CD4-positive, CD25-positive, alpha-beta regulatory T cell (primary cell): Measurements from ENCODE around the gene SPDYE3. TPM values are rescaled to one million over a fixed set of nuclear protein-coding genes. Genes with fewer than 3 reads are reported as not detected.
"Not testable (repeated sequence)": the region's sequence is repeated elsewhere in the genome, so short reads cannot be mapped to it uniquely, and the experiment has no call there.

Experiments
- ATAC-seq, 2 donors: fragments of 150-1000 bp; cut with Tn5 transposase; one replicate each; pipeline ENCODE4 v1.10.0; 2021; ENCODE audit warnings: low read depth in 2 of 2, moderate number of reproducible peaks in 2 of 2, moderate library complexity in 1 of 2
- DNase-seq, 3 donors: peaks; one replicate each; pipeline versions ENCODE4 v3.0.0 to v3.0.0-alpha.2; 2012 to 2022; ENCODE audit warnings: mixed read lengths in 1 of 3
- H3K27ac ChIP-seq: one replicate; pipeline ENCODE4 v1.7.0; 2013; ENCODE audit warnings: mild to moderate bottlenecking, low read length; ENCODE audit not compliant: insufficient read depth, poor library complexity, severe bottlenecking
- H3K27me3 ChIP-seq: one replicate; pipeline ENCODE4 v1.7.0; 2013; ENCODE audit warnings: low read length; ENCODE audit not compliant: control insufficient read depth, insufficient read depth
- H3K36me3 ChIP-seq: one replicate; pipeline ENCODE4 v1.7.0; 2013; ENCODE audit warnings: mild to moderate bottlenecking, low read length, moderate library complexity; ENCODE audit not compliant: control insufficient read depth, insufficient read depth
- H3K4me1 ChIP-seq: 2 replicates; pipeline ENCODE4 v1.7.0; 2013; ENCODE audit warnings: mild to moderate bottlenecking, low read length; ENCODE audit not compliant: insufficient read depth, control insufficient read depth, poor library complexity, severe bottlenecking
- H3K4me3 ChIP-seq: one replicate; pipeline ENCODE4 v1.7.0; 2013; ENCODE audit warnings: low read depth, mild to moderate bottlenecking, low read length, moderate library complexity
- H3K9me3 ChIP-seq, 2 experiments: 1 replicate in 1 of 2; 2 replicates in 1 of 2; pipeline ENCODE4 v1.7.0; 2013; ENCODE audit warnings: low read length in 2 of 2, mild to moderate bottlenecking in 1 of 2, moderate library complexity in 1 of 2; ENCODE audit not compliant: control insufficient read depth in 2 of 2
- H3K27ac Mint-ChIP-seq, 3 donors: one replicate each; pipeline ENCODE4 v1.8.0; 2020 to 2022; ENCODE audit warnings: mild to moderate bottlenecking in 3 of 3, mixed read lengths in 3 of 3, moderate library complexity in 2 of 3
- H3K27me3 Mint-ChIP-seq: one replicate; pipeline ENCODE4 v1.8.0; 2022; ENCODE audit warnings: mild to moderate bottlenecking, mixed read lengths
- H3K36me3 Mint-ChIP-seq: one replicate; pipeline ENCODE4 v1.8.0; 2020; ENCODE audit warnings: mixed read lengths
- H3K4me1 Mint-ChIP-seq, 4 donors: one replicate each; pipeline ENCODE4 v1.8.0; 2020 to 2022; ENCODE audit warnings: mixed read lengths in 4 of 4, mild to moderate bottlenecking in 1 of 4
- H3K4me3 Mint-ChIP-seq, 4 donors: one replicate each; pipeline ENCODE4 v1.8.0; 2020 to 2022; ENCODE audit warnings: mild to moderate bottlenecking in 4 of 4, mixed read lengths in 4 of 4, moderate library complexity in 3 of 4
- H3K9me3 Mint-ChIP-seq, 7 donors: one replicate each; pipeline ENCODE4 v1.8.0; 2020 to 2022; ENCODE audit warnings: mixed read lengths in 7 of 7, mild to moderate bottlenecking in 3 of 7, moderate library complexity in 2 of 7
- polyA plus RNA-seq, 4 donors: library from polyadenylated mRNA; unstranded; fragments of 300-500 nt; fragmentation: Illumina TruSeq; gene quantifications; one replicate each; pipeline ENCODE4 v1.2.3, GENCODE V29; 2021
- total RNA-seq: library from RNA; stranded (reverse); gene quantifications from one replicate; pipeline ENCODE4 v1.2.3, GENCODE V29; 2022

The SPDYE3 gene
- total and polyA plus RNA-seq, 5 donors from 2014 or later: 4.5 to 7.2 (median 6.1) TPM; not detected in 1

DNA sequence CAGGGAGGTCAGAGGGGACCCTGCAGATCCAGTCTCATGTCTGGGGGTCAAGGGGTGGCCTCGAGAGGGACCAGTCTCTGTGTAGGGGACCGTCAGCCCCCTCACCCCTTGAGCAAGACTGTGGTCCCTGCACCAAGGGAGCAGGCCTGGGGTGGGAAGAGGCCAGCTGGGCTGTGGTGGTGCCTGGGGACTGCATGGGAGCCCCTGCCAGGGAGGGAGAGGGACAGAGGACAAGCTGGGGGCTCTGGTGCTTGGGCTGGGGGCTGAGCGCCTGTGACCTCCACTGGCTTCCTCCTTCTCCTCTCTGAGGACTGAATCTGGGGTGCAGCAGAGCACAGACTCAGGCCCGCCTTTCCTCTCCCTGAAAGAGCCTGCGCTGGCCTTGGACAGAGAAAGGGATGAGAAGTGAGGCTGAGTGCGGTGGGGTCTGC, 49.6 kb downstream of the SPDYE3 start:
- DNase-seq: no peak
- H3K9me3 ChIP-seq: no peaks in the 10 kb centered on the region
- H3K4me1 Mint-ChIP-seq: peaks cover 0 to 5% (median 1%) of the 10 kb centered on the region in 4 donors
- H3K27ac ChIP-seq: no peak overlapping the region
- peaks cover 56% of the 10 kb centered on the region for H3K36me3 ChIP-seq
- H3K27me3 ChIP-seq: no peaks in the 10 kb centered on the region
- no peak overlapping the region for H3K27ac Mint-ChIP-seq
- peaks cover 14% of the 10 kb centered on the region for H3K36me3 Mint-ChIP-seq
- H3K4me1 ChIP-seq: no peaks in the 10 kb centered on the region
- no peak overlapping the region for H3K4me3 Mint-ChIP-seq
- H3K9me3 Mint-ChIP-seq: no peaks in the 10 kb centered on the region
- no peak for ATAC-seq
- H3K27me3 Mint-ChIP-seq: no peaks in the 10 kb centered on the region
- H3K4me3 ChIP-seq: no peak overlapping the region

DNA sequence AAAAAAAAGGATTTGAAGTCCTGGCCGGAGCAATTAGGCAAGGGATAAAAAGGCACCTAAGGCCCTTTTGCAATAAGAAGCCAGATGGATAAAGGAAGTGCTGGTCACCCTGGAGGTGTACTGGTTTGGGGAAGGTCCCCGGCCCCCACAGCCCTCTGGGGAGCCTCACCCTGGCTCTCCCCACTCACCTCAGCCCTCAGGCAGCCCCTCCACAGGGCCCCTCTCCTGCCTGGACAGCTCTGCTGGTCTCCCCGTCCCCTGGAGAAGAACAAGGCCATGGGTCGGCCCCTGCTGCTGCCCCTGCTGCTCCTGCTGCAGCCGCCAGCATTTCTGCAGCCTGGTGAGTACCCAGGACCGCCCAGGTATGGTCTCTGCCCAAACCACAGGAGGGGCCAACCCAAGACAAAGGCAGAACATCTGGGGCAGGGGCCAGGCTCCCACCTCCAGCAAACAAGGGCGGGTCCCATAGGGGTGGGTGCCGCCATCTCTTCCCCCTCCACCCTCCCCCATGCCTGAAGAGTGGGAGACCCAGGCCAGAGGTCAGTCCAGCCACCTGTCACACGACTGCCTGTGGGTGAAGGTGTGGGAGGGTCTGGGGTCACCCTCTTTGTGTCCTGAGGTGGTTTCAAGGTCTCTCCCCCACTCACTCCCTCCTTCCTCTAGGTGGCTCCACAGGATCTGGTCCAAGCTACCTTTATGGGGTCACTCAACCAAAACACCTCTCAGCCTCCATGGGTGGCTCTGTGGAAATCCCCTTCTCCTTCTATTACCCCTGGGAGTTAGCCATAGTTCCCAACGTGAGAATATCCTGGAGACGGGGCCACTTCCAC, 50.7 kb downstream of the SPDYE3 start, which contains the start of gene PILRB:
Gene PILRB (plus strand): TSS at position 91 of the 830 bp plus-strand sequence. CDS start 186 bp downstream, at position 277.
- Mint-ChIP-seq H3K4me3 (no peak within 1 kb of the TSS), H3K9me3 (no peaks in the 10 kb centered on the region)

DNA sequence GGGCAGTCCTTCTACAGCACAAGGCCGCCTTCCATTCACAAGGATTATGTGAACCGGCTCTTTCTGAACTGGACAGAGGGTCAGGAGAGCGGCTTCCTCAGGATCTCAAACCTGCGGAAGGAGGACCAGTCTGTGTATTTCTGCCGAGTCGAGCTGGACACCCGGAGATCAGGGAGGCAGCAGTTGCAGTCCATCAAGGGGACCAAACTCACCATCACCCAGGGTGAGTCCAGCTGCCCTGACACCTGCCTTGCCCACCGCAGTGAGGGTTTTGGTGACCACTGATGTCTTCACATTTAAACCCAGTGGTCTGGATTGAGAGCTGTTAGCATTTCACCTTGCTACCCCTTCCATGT, 51.3 kb downstream of the SPDYE3 start:
- no peaks in the 10 kb centered on the region for H3K27me3 Mint-ChIP-seq
- no peaks in the 10 kb centered on the region for H3K27me3 ChIP-seq
- H3K27ac ChIP-seq: no peak overlapping the region
- ATAC-seq (no peak), DNase-seq (no peak)
- H3K9me3 ChIP-seq: no peaks in the 10 kb centered on the region
- H3K27ac Mint-ChIP-seq: no peak overlapping the region
- no peaks in the 10 kb centered on the region for H3K9me3 Mint-ChIP-seq
- no peaks in the 10 kb centered on the region for H3K4me1 ChIP-seq
- H3K4me3 ChIP-seq: no peak overlapping the region
- peaks cover 57% of the 10 kb centered on the region for H3K36me3 ChIP-seq
- H3K4me3 Mint-ChIP-seq: no peak overlapping the region
- H3K4me1 Mint-ChIP-seq: peaks cover 0 to 7% (median under 1%) of the 10 kb centered on the region in 4 donors
- peaks cover 19% of the 10 kb centered on the region for H3K36me3 Mint-ChIP-seq

More for the DNA sequence above, 50.7 kb downstream of the SPDYE3 start, which contains the start of gene PILRB:
- no peaks in the 10 kb centered on the region for H3K9me3 ChIP-seq
- no peak for ATAC-seq
- H3K27ac ChIP-seq: no peak within 1 kb of the TSS
- Mint-ChIP-seq H3K36me3 (peaks cover 16% of the 10 kb centered on the region), H3K27ac (no peak within 1 kb of the TSS), H3K4me1 (peaks cover 0 to 5% (median 2%) of the 10 kb centered on the region in 4 donors), H3K27me3 (no peaks in the 10 kb centered on the region)
- H3K4me1 ChIP-seq: no peaks in the 10 kb centered on the region
- H3K4me3 ChIP-seq: no peak within 1 kb of the TSS
- H3K36me3 ChIP-seq: peaks cover 61% of the 10 kb centered on the region
- DNase-seq: no peak
- no peaks in the 10 kb centered on the region for H3K27me3 ChIP-seq

DNA sequence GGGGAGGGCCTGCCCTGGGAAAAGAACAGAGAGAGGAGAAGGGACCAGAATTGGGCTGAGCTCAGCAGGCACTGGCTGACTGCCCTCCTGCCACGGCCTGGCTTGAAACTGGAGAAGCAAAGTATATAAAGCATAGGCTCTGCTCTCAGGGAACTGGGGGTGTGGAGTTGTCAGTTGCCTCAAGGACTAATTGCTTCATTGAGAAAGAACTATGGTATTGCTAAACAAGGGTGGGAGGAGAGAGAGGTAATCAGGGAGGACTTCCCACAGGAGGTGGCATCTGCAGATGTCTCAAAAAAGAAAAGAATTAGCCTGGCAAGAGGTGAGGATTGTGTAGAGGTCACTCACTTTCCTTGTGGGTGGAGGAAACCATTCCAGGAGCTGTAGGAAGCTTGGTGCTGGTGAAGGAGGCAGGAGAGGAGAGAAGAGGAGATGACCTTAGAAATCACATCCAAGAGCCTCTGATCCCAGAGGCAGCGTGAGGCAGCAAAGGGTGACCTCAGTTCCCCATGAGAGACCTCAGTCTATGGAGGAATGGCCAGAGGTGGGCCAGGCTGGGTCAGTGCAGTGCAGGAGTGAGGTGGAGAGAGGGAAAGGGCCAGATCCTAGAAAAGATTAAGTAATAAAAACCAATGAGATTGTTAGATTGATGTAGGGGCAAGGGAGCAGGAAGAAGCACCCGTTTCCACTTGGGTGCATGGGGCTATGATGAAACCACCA, 52.8 kb downstream of the SPDYE3 start:
- H3K27me3 Mint-ChIP-seq: no peaks in the 10 kb centered on the region
- Histone ChIP-seq H3K27ac (no peak overlapping the region), H3K9me3 (no peaks in the 10 kb centered on the region), H3K27me3 (no peaks in the 10 kb centered on the region), H3K36me3 (peaks cover 53% of the 10 kb centered on the region), H3K4me1 (no peaks in the 10 kb centered on the region), H3K4me3 (no peak overlapping the region)
- DNase-seq (no peak), ATAC-seq (no peak)
- H3K27ac Mint-ChIP-seq: peak overlapping the region; percentile 5 to 79 (median 73)
- H3K4me3 Mint-ChIP-seq: no peak overlapping the region
- no peaks in the 10 kb centered on the region for H3K9me3 Mint-ChIP-seq
- H3K36me3 Mint-ChIP-seq: peaks cover 17% of the 10 kb centered on the region
- peaks cover 0 to 13% (median 0%) of the 10 kb centered on the region in 4 donors for H3K4me1 Mint-ChIP-seq

GRCh38 chr7:100363098-100363497, 55.6 kb downstream of the SPDYE3 start:
- Mint-ChIP-seq H3K27ac (no peak overlapping the region), H3K4me1 (peaks cover 0 to 17% (median 11%) of the 10 kb centered on the region in 4 donors), H3K27me3 (no peaks in the 10 kb centered on the region), H3K4me3 (no peak overlapping the region), H3K9me3 (no peaks in the 10 kb centered on the region), H3K36me3 (peaks cover 22% of the 10 kb centered on the region)
- ATAC-seq (no peak), DNase-seq (no peak)
- Histone ChIP-seq H3K27me3 (no peaks in the 10 kb centered on the region), H3K27ac (no peak overlapping the region), H3K9me3 (no peaks in the 10 kb centered on the region), H3K36me3 (peaks cover 36% of the 10 kb centered on the region), H3K4me3 (no peak overlapping the region), H3K4me1 (peaks cover 8% of the 10 kb centered on the region)

- not testable (repeated sequence) for H3K4me1 ChIP-seq, H3K27me3 ChIP-seq, H3K4me3 Mint-ChIP-seq, DNase-seq, ATAC-seq, H3K9me3 ChIP-seq, H3K27me3 Mint-ChIP-seq, H3K27ac ChIP-seq, H3K4me3 ChIP-seq, H3K27ac Mint-ChIP-seq, H3K9me3 Mint-ChIP-seq
- peaks cover 29% of the 10 kb centered on the region for H3K36me3 ChIP-seq
- Mint-ChIP-seq H3K36me3 (peaks cover 22% of the 10 kb centered on the region), H3K4me1 (peaks cover 0 to 17% (median 11%) of the 10 kb centered on the region in 4 donors)
These were observed 56.3 kb downstream of the SPDYE3 start for GRCh38 chr7:100363797-100364196.

- peaks cover 22% of the 10 kb centered on the region for H3K36me3 Mint-ChIP-seq
- peaks cover 23% of the 10 kb centered on the region for H3K36me3 ChIP-seq
- H3K4me3 Mint-ChIP-seq: no peak overlapping the region
- peak overlapping the region in 1 of 3 donors; percentile 17 for H3K27ac Mint-ChIP-seq
- H3K4me3 ChIP-seq: no peak overlapping the region
- H3K27me3 Mint-ChIP-seq: no peaks in the 10 kb centered on the region
- DNase-seq: no peak
- no peaks in the 10 kb centered on the region for H3K27me3 ChIP-seq
- peaks cover 0 to 17% (median 11%) of the 10 kb centered on the region in 4 donors for H3K4me1 Mint-ChIP-seq
- peaks cover 8% of the 10 kb centered on the region for H3K4me1 ChIP-seq
- no peak overlapping the region for H3K27ac ChIP-seq
- peaks cover 0 to 1% (median 0%) of the 10 kb centered on the region in 7 donors for H3K9me3 Mint-ChIP-seq
- no peak for ATAC-seq
- H3K9me3 ChIP-seq: no peaks in the 10 kb centered on the region
These were observed 57.0 kb downstream of the SPDYE3 start for GRCh38 chr7:100364480-100364879.
